VCaP (cell line): Measurements from ENCODE around the gene PRDM16.
"Not testable (repeated sequence)": the region's sequence is repeated elsewhere in the genome, so short reads cannot be mapped to it uniquely, and the experiment has no call there.

Experiments used
- H3K27ac ChIP-seq: fragments of 450-650 bp; 2 replicates; pipeline ENCODE4 v1.5.1; 2017
- TF ChIP-seq, protein P1 (sequence below): fragments of 450-650 bp; conservative IDR thresholded peaks from 2 replicates; pipeline ENCODE4 v1.5.1; 2017; ENCODE audit warnings: mild to moderate bottlenecking, moderate library complexity

PRDM16 gene

DNA sequence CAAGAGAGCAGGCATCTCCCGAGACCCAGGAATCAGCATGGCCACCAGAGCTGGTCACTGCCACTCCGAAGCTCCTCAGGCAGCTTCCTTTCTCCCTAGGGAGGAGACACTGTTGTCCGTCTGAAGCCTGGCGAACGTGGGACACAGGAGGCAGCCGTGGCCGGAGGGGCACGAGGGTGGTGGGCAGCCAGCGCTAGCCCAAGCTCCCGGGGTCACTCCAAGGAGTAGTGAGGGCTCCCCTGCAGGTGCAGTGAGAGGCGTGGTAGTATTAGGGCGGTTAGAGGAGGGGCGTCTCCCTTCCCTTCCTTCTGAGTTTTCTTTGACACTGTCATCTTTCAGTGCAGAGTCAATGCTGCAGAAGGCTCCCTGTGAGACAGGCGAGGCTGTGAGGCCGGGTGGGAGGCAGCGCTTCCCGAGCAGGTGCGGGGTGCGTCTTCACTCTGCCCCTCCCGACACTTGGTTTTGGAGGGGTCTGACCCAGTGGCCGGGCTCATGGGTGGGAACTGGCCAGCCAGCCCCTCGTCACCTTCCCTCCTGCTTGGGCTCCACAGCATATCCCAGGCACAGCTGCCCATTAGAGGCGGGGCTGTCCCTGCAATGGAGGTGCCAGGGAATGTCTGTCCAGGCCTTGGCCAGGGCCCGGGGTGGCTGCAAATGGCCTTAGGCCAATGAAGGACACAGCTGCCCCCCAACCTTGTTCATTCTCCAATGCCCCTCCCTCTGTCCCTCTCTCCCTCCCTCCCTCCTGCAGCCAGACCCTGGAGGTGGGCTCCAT, 213.8 kb downstream of the PRDM16 start:
- H3K27ac ChIP-seq = no peak overlapping the region
- TF ChIP-seq, protein P1, sequence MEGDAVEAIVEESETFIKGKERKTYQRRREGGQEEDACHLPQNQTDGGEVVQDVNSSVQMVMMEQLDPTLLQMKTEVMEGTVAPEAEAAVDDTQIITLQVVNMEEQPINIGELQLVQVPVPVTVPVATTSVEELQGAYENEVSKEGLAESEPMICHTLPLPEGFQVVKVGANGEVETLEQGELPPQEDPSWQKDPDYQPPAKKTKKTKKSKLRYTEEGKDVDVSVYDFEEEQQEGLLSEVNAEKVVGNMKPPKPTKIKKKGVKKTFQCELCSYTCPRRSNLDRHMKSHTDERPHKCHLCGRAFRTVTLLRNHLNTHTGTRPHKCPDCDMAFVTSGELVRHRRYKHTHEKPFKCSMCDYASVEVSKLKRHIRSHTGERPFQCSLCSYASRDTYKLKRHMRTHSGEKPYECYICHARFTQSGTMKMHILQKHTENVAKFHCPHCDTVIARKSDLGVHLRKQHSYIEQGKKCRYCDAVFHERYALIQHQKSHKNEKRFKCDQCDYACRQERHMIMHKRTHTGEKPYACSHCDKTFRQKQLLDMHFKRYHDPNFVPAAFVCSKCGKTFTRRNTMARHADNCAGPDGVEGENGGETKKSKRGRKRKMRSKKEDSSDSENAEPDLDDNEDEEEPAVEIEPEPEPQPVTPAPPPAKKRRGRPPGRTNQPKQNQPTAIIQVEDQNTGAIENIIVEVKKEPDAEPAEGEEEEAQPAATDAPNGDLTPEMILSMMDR = no peak

DNA sequence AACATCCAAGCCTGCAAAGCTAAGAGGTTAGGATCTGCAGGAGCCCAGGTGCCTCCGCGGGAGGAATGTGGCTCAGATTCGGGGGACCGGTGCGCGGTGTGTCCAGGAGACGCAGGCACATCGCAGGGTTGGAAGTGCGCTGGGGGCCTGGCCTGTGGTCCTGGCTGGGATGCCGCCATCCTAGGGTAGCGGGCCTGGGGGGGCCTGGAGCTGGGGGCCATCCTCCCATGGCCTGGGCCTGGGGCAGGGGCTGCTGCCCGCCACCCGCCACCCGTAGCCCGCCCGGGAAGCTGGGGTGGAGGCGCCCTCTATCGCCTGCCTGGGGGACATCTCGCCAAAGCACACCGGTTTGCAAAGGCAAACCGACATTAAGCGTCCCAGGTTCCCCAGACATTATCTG, 214.8 kb downstream of the PRDM16 start:
- TF ChIP-seq, protein P1 = peak; percentile 94
- H3K27ac ChIP-seq = no peak overlapping the region

GRCh38 chr1:3284691-3285090, 215.7 kb downstream of the PRDM16 start:
- no peak overlapping the region for H3K27ac ChIP-seq
- TF ChIP-seq, protein P1 = no peak

DNA sequence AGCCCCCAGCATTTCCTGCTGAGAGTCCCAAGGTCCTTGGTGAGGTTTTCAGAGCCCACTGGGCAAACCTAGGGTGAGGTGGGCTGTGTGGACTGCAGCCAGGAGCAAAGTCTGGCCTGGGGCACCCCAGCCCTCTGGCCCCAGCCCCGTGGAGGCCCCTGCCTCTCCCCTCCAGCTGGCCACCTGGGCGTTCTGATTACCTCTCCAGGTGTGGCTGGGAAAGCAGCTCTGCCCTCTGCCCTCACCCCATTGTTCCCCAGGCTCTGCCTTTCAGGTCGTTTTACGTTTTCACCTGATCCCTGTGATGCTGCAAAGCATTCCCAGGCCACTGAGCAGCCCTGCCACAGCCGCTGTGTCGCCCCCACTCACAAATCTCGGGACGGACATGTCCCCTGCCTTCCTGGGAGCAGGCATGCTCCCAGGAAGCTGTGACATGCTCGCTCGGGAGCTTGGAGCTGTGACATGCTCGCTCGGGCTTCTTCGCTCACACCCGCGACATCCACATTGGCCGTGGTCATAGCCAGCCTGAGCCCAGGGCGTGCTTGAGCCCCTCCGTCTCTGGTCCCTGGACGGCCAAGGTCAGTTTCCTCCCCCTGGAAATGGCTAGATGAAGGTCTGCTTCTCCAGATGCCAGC, 216.2 kb downstream of the PRDM16 start:
- TF ChIP-seq, protein P1 = no peak
- no peak overlapping the region for H3K27ac ChIP-seq

- not testable (repeated sequence) for H3K27ac ChIP-seq
Observed at GRCh38 chr1:3287095-3287494, 218.1 kb downstream of the PRDM16 start.

DNA sequence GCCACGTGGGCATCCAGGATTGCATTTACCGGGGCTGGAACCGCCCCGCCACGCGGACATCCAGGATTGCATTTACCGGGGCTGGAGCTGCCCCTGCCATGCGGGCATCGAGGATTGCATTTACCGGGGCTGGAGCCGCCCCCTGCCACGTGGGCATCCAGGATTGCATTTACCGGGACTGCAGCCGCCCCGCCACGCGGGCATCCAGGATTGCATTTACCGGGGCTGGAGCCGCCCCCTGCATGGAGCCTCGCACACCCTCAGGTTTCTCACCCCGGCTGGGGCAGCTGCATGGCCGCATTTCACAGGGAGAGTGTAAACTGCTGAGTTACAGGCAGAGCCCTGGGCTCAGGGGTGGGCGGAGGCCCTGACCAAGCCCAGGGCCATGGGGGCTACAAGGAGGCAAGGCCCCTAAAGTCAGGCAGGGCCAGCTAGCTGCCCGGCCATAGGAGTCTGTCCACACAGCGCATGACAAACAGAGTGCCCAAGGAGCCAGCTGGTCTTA, 218.7 kb downstream of the PRDM16 start:
- H3K27ac ChIP-seq = no peak overlapping the region
- TF ChIP-seq, protein P1 = no peak

GRCh38 chr1:3289502-3289901, 220.5 kb downstream of the PRDM16 start:
- no peak overlapping the region for H3K27ac ChIP-seq
- TF ChIP-seq, protein P1 = no peak

- H3K27ac ChIP-seq = no peak overlapping the region
- TF ChIP-seq, protein P1 = no peak
Observed at GRCh38 chr1:3290438-3290837, 221.4 kb downstream of the PRDM16 start.
